NCI-H524 (cell line): ENCODE results near the gene SLC4A7.
"Not testable (repeated sequence)": the region's sequence is repeated elsewhere in the genome, so short reads cannot be mapped to it uniquely, and the experiment has no call there.

Experiments
- DNase-seq, 2 experiments: peaks; one replicate each; lab custom pipeline; 2025; lab: John Stamatoyannopoulos, UW

SLC4A7 gene

DNA sequence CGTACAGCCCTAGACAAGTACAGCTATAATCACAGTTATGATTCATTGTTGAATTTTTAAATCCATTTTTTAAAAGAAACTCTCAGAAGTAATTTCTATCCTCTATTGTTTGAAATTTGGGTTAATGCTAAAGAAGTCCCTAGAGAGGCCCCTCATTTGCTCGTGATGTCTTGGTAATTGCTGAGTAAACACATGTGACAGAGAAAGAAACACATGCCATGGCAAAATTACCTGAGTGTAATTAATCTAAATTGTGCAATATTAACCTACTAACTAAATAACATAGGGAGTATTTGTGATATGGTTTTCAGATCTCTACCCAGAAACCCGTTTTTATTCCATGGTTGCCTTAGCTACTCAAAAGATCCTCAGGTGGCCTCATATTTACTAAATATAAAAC, 125.8 kb downstream of the SLC4A7 start:
- no peak for DNase-seq

- peak in 1 of 2 experiments; percentile 59 for DNase-seq
These were observed 126.4 kb downstream of the SLC4A7 start for GRCh38 chr3:27357665-27358258.

GRCh38 chr3:27356976-27357375, 127.2 kb downstream of the SLC4A7 start:
- no peak for DNase-seq

GRCh38 chr3:27354588-27355203, 129.5 kb downstream of the SLC4A7 start:
- DNase-seq: no peak

- DNase-seq: no peak
These were observed 130.0 kb downstream of the SLC4A7 start for GRCh38 chr3:27354161-27354560.

GRCh38 chr3:27353221-27353620, 131.0 kb downstream of the SLC4A7 start:
- DNase-seq: no peak

DNA sequence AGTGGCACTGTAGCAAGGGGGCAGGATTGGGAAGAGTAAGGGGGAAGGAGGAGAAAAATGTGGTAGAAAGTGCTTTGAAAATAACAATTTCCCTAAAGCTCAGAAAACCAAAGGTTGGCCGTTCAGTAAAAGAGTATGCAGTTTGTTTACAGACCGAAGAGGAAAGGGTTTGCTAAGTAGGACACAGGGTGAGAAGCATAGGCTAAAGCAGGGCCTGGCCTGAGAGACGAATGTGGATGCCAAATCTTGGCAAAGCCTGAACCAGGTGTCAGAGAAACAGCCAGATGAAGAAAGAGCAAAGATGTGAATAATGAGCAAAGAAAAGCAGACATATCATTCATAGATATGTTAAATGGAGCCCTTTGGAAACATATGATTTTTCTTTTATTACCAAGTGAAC, 132.1 kb downstream of the SLC4A7 start:
- no peak for DNase-seq

DNA sequence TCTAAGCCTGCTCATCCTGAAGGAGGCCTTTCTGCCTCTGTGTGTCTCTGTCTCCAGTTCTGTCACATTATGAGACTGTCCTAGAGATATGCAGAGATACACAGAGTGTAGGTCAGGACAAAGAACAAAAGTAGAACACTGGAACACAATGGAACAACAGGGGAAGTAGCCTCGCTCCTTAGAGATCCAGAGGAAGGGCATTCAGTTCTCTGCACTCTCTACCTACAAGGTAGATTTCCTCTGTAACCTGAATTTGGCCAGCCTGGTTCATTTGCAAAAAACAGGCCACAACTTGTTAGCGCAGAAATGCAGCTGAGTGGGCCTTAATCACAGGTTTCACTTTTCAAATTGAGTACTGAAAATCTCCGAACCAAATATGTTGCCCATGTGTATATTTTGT, 134.4 kb downstream of the SLC4A7 start:
- no peak for DNase-seq

- no peak for DNase-seq
These were observed 138.0 kb downstream of the SLC4A7 start for GRCh38 chr3:27345959-27346865.

- no peak for DNase-seq
These were observed 138.7 kb downstream of the SLC4A7 start for GRCh38 chr3:27345493-27345892.

GRCh38 chr3:27345045-27345444, 139.1 kb downstream of the SLC4A7 start:
- no peak for DNase-seq

DNA sequence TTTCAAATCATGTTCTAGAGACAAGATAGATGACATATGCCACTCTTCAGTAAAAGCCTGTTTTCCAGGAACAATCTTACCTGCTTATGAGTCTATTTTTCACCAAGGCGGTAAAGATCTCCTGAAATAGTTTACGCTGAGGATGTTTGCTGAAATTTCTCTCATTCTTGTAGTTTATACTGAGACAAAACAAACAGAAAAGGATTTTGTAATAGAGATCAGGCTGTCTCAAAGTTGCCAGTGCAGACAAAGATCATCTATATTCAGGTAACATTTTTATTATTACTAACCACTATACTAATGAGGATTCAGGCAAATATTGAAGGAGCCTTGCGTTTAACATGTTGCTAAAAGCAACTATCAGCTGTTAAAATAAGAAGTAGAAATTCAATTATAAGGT, 140.0 kb downstream of the SLC4A7 start:
- no peak for DNase-seq

DNA sequence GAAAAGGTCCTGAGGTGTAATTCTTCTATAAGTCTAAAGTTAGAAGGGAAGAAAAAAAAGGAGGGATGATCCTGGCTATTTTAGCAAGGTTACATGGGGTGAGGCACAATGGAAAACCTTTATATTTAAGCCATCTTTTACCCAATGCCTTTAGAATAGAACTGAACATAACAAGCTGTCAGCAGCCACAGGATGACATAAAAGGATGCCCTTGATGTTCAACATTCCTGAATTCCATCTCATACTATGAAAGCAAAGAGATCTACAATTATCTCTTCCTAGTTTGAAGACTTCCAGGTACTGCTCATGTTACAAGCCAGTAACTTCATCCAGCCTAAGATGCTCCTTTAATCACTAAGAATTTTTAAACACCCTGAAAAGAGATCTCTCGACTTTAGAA, 141.9 kb downstream of the SLC4A7 start:
- no peak for DNase-seq

DNA sequence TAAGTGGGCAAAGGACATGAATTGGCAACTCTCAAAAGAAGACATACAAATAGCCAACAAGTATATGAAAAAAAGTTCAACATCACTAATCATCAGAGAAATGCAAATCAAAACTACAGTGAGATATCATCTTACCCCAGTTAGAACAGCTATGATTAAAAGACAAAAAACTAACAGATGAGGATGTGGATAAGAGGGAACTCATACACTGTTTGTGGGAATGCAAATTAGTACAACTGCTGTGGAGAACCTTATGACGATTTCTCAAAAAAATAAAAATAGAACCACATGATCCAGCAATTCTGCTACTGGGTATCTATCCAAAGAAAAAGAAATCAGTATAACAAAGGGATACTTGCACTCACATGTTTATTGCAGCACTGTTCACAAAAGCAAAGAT, 143.7 kb downstream of the SLC4A7 start:
- DNase-seq: no peak

DNA sequence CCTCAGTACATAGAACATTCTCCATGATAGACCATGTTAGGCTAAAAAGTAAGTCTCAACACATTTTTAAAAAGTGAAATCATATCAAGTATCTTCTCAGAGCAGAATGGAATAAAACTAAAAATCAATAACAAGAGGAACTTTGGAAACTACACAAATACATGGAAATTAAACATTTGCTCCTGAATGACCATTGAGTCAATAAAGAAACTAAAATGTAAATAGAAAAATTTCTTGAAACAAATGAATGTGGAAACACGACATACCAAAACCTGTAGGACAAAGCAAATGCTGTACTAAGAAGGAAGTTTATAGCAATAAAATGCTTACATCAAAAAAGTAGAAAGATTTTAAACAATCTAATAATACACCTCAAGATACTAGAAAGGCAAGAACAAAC, 148.6 kb downstream of the SLC4A7 start:
- DNase-seq: no peak

- DNase-seq: no peak
These were observed 150.3 kb downstream of the SLC4A7 start for GRCh38 chr3:27333843-27334242.

GRCh38 chr3:27328982-27329762, 155.0 kb downstream of the SLC4A7 start:
- DNase-seq: not testable (repeated sequence)

DNA sequence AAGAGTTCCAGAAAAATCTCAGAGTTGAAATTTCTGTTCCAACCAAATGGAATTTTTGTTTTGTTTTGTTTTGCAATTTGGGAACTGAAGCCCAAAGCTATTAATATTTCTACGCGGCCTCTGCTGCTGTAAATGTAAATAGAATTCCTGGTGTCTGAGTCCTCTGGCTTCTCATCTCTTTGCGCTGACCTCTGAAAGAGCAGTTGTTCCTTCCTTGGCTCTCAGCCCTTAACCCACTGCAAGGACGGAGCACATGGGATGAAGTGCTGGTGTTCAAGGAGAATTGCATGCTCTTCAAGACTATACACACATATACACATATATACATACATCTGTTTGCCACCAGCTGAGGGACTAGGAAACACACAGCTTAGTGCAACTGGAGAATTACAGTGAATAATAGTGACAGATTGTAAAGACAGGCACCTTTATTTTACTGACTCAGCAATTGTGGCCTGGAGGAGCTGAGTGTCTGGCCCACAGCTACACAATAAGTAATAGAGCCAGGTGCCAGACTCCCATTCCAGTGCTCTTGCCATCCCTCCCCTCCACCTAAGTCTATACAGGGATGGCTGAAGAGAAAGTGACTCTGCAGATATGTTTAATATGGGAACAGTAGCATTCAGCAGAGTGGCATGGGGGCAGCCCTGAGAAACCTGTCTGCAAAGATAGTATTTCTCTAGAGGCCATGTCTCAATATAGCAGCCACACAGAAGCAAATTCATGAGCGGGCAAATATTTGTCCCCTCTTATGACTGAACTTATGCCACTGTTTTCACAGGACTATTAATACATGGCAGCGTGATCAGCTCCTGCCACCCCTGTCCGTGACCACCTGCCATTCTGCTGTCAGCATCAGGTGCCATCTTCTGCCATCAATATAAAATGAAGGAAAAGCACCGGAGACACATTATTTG, 157.3 kb downstream of the SLC4A7 start:
- no peak for DNase-seq

GRCh38 chr3:27326202-27326601, 158.0 kb downstream of the SLC4A7 start:
- DNase-seq: no peak

DNA sequence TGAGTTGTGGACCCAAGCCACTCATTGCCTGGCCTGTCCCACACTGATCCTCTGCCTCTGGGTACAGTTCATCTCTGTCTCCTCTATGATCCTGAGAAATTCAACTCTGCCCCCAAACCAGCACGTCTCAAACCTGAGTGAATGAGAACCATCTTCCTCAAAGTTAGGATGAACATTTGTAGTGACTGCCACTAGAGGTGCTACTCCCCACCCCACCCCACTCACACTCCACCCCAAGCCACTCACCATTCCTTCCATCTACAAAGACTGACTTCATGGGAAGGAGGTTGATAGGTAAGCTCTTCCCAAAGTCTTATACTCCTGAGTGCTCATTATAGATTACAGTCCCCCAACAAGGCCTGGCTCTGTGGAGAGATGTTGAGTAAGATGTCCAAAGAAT, 158.8 kb downstream of the SLC4A7 start:
- DNase-seq: no peak

- no peak for DNase-seq
These were observed 159.5 kb downstream of the SLC4A7 start for GRCh38 chr3:27324686-27325085.
